H1 (cell line): ENCODE data around the gene SP4. TPM values are rescaled to one million over a fixed set of nuclear protein-coding genes. Genes with fewer than 3 reads are reported as not detected.

ENCODE experiments used
- CTCF ChIA-PET: fragments of 300-600 bp; sonication (Branson Sonifier 250); formaldehyde crosslinking; loops from one replicate; lab custom pipeline; 2021; ENCODE audit not compliant: partially characterized antibody; lab: Charles Lee
- POLR2A ChIA-PET: fragments of 300-600 bp; sonication (Branson Sonifier 250); formaldehyde crosslinking; loops from one replicate; lab custom pipeline; 2021; ENCODE audit warnings: inconsistent platforms; ENCODE audit not compliant: partially characterized antibody; lab: Charles Lee
- DNase-seq, 2 experiments: peaks; one replicate each; pipeline versions ENCODE4 v3.0.0 to v3.0.0-alpha.2; 2010 to 2022; ENCODE audit warnings: low spot score in 2 of 2, low read depth in 1 of 2, mixed read lengths in 1 of 2
- FAIRE-seq: peaks from 2 replicates; lab custom pipeline; 2011; peaks lifted over from hg19 to GRCh38; lab: Jason Lieb, UNC
- H2AFZ ChIP-seq: 2 replicates; pipeline ENCODE4 v1.8.1; 2012; ENCODE audit warnings: low read length, inconsistent platforms
- H2AK5ac ChIP-seq: 2 replicates; pipeline ENCODE4 v1.6.1; 2013; ENCODE audit warnings: low read depth, low read length
- H2BK120ac ChIP-seq: replicated peaks from 2 replicates; pipeline ENCODE3; 2013; ENCODE audit warnings: low read depth, low read length, inconsistent platforms
- H2BK12ac ChIP-seq: 2 replicates; pipeline ENCODE4 v1.6.1; 2013; ENCODE audit warnings: low read depth, low read length
- H2BK15ac ChIP-seq: 2 replicates; pipeline ENCODE4 v1.6.1; 2013; ENCODE audit warnings: low read length
- H2BK20ac ChIP-seq: 2 replicates; pipeline ENCODE4 v1.6.1; 2013; ENCODE audit warnings: low read length
- H2BK5ac ChIP-seq: 2 replicates; pipeline ENCODE4 v1.6.1; 2013; ENCODE audit warnings: low read depth, low read length
- H3K14ac ChIP-seq: 2 replicates; pipeline ENCODE4 v1.6.1; 2013; ENCODE audit warnings: inconsistent platforms; ENCODE audit not compliant: insufficient read length
- H3K18ac ChIP-seq: 2 replicates; pipeline ENCODE4 v1.6.1; 2013; ENCODE audit warnings: low read length; ENCODE audit errors: extremely low read depth
- H3K23ac ChIP-seq: 2 replicates; pipeline ENCODE4 v1.6.1; 2013; ENCODE audit warnings: inconsistent platforms; ENCODE audit not compliant: insufficient read length
- H3K23me2 ChIP-seq: 2 replicates; pipeline ENCODE4 v1.6.1; 2013; ENCODE audit warnings: low read depth, low read length
- H3K27ac ChIP-seq: 2 replicates; pipeline ENCODE4 v1.6.1; 2011; ENCODE audit warnings: low read depth, low read length, inconsistent platforms
- H3K27me3 ChIP-seq, 4 experiments: replicated peaks in 1 of 4; 1 replicate in 1 of 4; 2 replicates in 3 of 4; pipeline versions ENCODE4 v1.6.1 to v1.8.1; 2011 to 2013; ENCODE audit warnings: low read length in 3 of 4, mild to moderate bottlenecking in 3 of 4, inconsistent platforms in 2 of 4, mixed read lengths in 2 of 4, moderate library complexity in 1 of 4; ENCODE audit not compliant: control insufficient read depth in 3 of 4, insufficient read depth in 3 of 4; ENCODE audit errors: extremely low read depth in 1 of 4
- H3K36me3 ChIP-seq, 4 experiments: 2 replicates each; pipeline versions ENCODE4 v1.6.1 to v1.8.1; 2011 to 2013; ENCODE audit warnings: mild to moderate bottlenecking in 4 of 4, low read length in 3 of 4, moderate library complexity in 2 of 4, control low read depth in 1 of 4, inconsistent platforms in 1 of 4; ENCODE audit not compliant: insufficient read depth in 4 of 4, control insufficient read depth in 2 of 4
- H3K4ac ChIP-seq: replicated peaks from 2 replicates; pipeline ENCODE3; 2013; ENCODE audit warnings: low read length, low read depth, mixed read lengths, inconsistent platforms; ENCODE audit not compliant: insufficient read length
- H3K4me1 ChIP-seq, 4 experiments: replicated peaks in 1 of 4; 1 replicate in 1 of 4; 2 replicates in 3 of 4; pipeline versions ENCODE4 v1.6.1 to v1.8.1; 2011 to 2013; ENCODE audit warnings: low read length in 3 of 4, inconsistent platforms in 2 of 4, mixed read lengths in 1 of 4; ENCODE audit not compliant: insufficient read depth in 4 of 4, control insufficient read depth in 3 of 4
- H3K4me2 ChIP-seq, 2 experiments: 2 replicates each; pipeline versions ENCODE4 v1.6.1 to v1.8.1; 2011 to 2013; ENCODE audit warnings: low read depth in 2 of 2, low read length in 2 of 2, control low read depth in 1 of 2, inconsistent platforms in 1 of 2, mild to moderate bottlenecking in 1 of 2; ENCODE audit not compliant: insufficient read depth in 1 of 2
- H3K4me3 ChIP-seq, 4 experiments: fragments of 200-600, 300-600 bp in 1 of 4; sonication (generic), shearing (Covaris generic), sonication (Bioruptor Twin) in 1 of 4; 2 replicates each; pipeline versions ENCODE4 v1.5.1 to v1.8.1; 2011 to 2016; ENCODE audit warnings: low read length in 4 of 4, low read depth in 3 of 4, control low read depth in 2 of 4, inconsistent platforms in 2 of 4, mild to moderate bottlenecking in 2 of 4, mixed read lengths in 1 of 4, moderate library complexity in 1 of 4; ENCODE audit not compliant: insufficient read depth in 2 of 4; ENCODE audit errors: extremely low read depth in 1 of 4
- H3K56ac ChIP-seq: replicated peaks from 2 replicates; pipeline ENCODE3; 2013; ENCODE audit warnings: low read depth, mild to moderate bottlenecking, mixed read lengths, low read length, inconsistent platforms; ENCODE audit not compliant: insufficient read length
- H3K79me1 ChIP-seq: 2 replicates; pipeline ENCODE4 v1.6.1; 2013; ENCODE audit warnings: low read depth, low read length, control low read depth
- H3K79me2 ChIP-seq, 2 experiments: 2 replicates each; pipeline versions ENCODE4 v1.6.1 to v1.8.1; 2012 to 2013; ENCODE audit warnings: low read length in 2 of 2, mild to moderate bottlenecking in 2 of 2, inconsistent platforms in 1 of 2; ENCODE audit not compliant: insufficient read depth in 2 of 2, control insufficient read depth in 1 of 2
- H3K9ac ChIP-seq, 4 experiments: replicated peaks in 1 of 4; 1 replicate in 1 of 4; 2 replicates in 3 of 4; pipeline versions ENCODE4 v1.6.1 to v1.8.1; 2011 to 2013; ENCODE audit warnings: low read depth in 3 of 4, low read length in 3 of 4, control low read depth in 2 of 4, mild to moderate bottlenecking in 2 of 4, moderate library complexity in 2 of 4, inconsistent platforms in 1 of 4; ENCODE audit errors: extremely low read depth in 1 of 4
- H3K9me3 ChIP-seq, 2 experiments: 2 replicates each; pipeline versions ENCODE4 v1.6.1 to v1.8.1; 2012 to 2013; ENCODE audit warnings: mild to moderate bottlenecking in 2 of 2, moderate library complexity in 2 of 2, control low read depth in 1 of 2, inconsistent platforms in 1 of 2, low read depth in 1 of 2, low read length in 1 of 2, mixed read lengths in 1 of 2; ENCODE audit not compliant: insufficient read depth in 2 of 2
- H4K20me1 ChIP-seq, 2 experiments: replicated peaks in 1 of 2; 2 replicates each; pipeline versions ENCODE3 to v1.8.1; 2011 to 2013; ENCODE audit warnings: inconsistent platforms in 2 of 2, low read length in 2 of 2, mild to moderate bottlenecking in 1 of 2; ENCODE audit not compliant: insufficient read depth in 2 of 2, control insufficient read depth in 1 of 2
- H4K5ac ChIP-seq: 2 replicates; pipeline ENCODE4 v1.6.1; 2013; ENCODE audit warnings: low read length, low read depth, mixed read lengths, inconsistent platforms; ENCODE audit not compliant: insufficient read length
- H4K8ac ChIP-seq: 2 replicates; pipeline ENCODE4 v1.8.0; 2013; ENCODE audit warnings: mild to moderate bottlenecking, moderate library complexity, low read length, inconsistent platforms; ENCODE audit not compliant: insufficient read depth; ENCODE audit errors: extremely low read depth
- H4K91ac ChIP-seq: replicated peaks from 2 replicates; pipeline ENCODE3; 2013; ENCODE audit warnings: low read length, mixed read lengths, inconsistent platforms; ENCODE audit not compliant: insufficient read length
- BACH1 ChIP-seq: IDR thresholded peaks from 2 replicates; pipeline ENCODE4 v1.6.1; 2012; ENCODE audit warnings: low read length, improper control_type of control experiment
- BCL11A ChIP-seq, 2 experiments: IDR thresholded peaks; one replicate each; pipeline ENCODE4 v1.6.1; 2011; ENCODE audit warnings: low read depth in 2 of 2, low read length in 2 of 2, mild to moderate bottlenecking in 2 of 2
- EZH2 ChIP-seq: fragments of 200-600 bp; sonication (generic); IDR thresholded peaks from 2 replicates; pipeline ENCODE4 v1.7.1; 2012; ENCODE audit warnings: low read depth, mild to moderate bottlenecking, moderate library complexity, low read length, inconsistent platforms; ENCODE audit not compliant: severe bottlenecking
- JUND ChIP-seq: IDR thresholded peaks from 2 replicates; pipeline ENCODE4 v1.6.1; 2011; ENCODE audit warnings: mild to moderate bottlenecking, improper control_type of control experiment, low read length
- SIN3A ChIP-seq, 2 experiments: IDR thresholded peaks in 1 of 2; conservative IDR thresholded peaks in 1 of 2; 2 replicates each; pipeline ENCODE4 v1.6.1; 2011 to 2012; ENCODE audit warnings: low read length in 2 of 2, improper control_type of control experiment in 1 of 2, low read depth in 1 of 2, mild to moderate bottlenecking in 1 of 2
- TBP ChIP-seq: IDR thresholded peaks from 2 replicates; pipeline ENCODE4 v1.6.1; 2011; ENCODE audit warnings: low read depth, low read length, improper control_type of control experiment
- WGBS, 2 experiments: shearing (Covaris generic) in 1 of 2; methylation state at CpG; one replicate each; pipeline versions ENCODE4 v1.1.6 to v1.1.7; 2013 to 2015; ENCODE audit warnings: low lambda C conversion rate in 2 of 2, mixed read lengths in 2 of 2, inconsistent platforms in 1 of 2, low coverage in 1 of 2, missing lambda C conversion rate in 1 of 2; ENCODE audit not compliant: insufficient replicate concordance in 2 of 2, insufficient coverage in 1 of 2, insufficient read length in 1 of 2; ENCODE audit errors: extremely low coverage in 1 of 2, missing lambda C conversion rate in 1 of 2; 5-methylcytosine and 5-hydroxymethylcytosine counted together
- polyA plus RNA-seq, 7 experiments: library from polyadenylated mRNA; depleted of rRNA in 3 of 7; stranded (reverse) in 5 of 7; unstranded in 2 of 7; fragments of >200 nt in 5 of 7; fragments of 200-250 nt in 2 of 7; gene quantifications; 1 replicate in 5 of 7; 2 replicates in 1 of 7; 4 replicates in 1 of 7; pipeline versions ENCODE4 v1.2.1 to v1.2.3, GENCODE V29; 2011 to 2013; ENCODE audit warnings: missing spikeins in 2 of 7, mixed read lengths in 2 of 7
- total RNA-seq: library from RNA; stranded (reverse); fragmentation: NEBNext Ultra II Directional; extraction: Animal tissue kit (Norgen Biotek cat#: 25700); gene quantifications from 2 replicates; pipeline ENCODE4 v1.2.1, GENCODE V29; 2021

Gene SP4
- total and polyA plus RNA-seq, 2 of the 8 experiments (the other 6 are each of a cell fraction or from before 2014, with no cell fraction given) = 10.0 to 24.0 TPM

- DNase-seq = no peak
- Histone ChIP-seq H3K79me1 (no peaks in the 10 kb centered on the region; the same call in 1 of the 2 replicates), H3K14ac (no peak overlapping the region), H4K91ac (no peak overlapping the region), H2BK120ac (no peak overlapping the region), H3K23ac (no peak overlapping the region), H3K56ac (no peak overlapping the region), H2BK5ac (no peak overlapping the region), H3K4ac (no peak overlapping the region)
- CTCF ChIA-PET = no interaction called here
- TF ChIP-seq EZH2 (no peak), TBP (no peak), BACH1 (no peak), JUND (no peak), BCL11A (IDR thresholded peaks at IDR 0.05; ENCODE audit: low read depth in 2 of 2, low read length in 2 of 2) (no peak), SIN3A (conservative IDR thresholded peaks at IDR 0.05 in 1 of 2, IDR thresholded peaks at IDR 0.05 in 1 of 2; ENCODE audit: low read depth in 1 of 2, low read length in 2 of 2) (no peak)
- TF ChIP-seq, all 59 proteins: peak for 0
- H4K8ac ChIP-seq = no peak overlapping the region
- H2BK12ac ChIP-seq = no peak overlapping the region
- H2AFZ ChIP-seq = no peak overlapping the region
- H3K36me3 ChIP-seq = peaks cover 0 to 24% (median 4%) of the 10 kb centered on the region in 4 experiments; a peak in 4 of 8 replicates
- no peak overlapping the region for H3K9ac ChIP-seq
- H4K5ac ChIP-seq = no peak overlapping the region
- H3K9me3 ChIP-seq = peaks cover 0 to 9% of the 10 kb centered on the region in 2 experiments; a peak in 1 of 4 replicates
- no peak overlapping the region for H2BK15ac ChIP-seq
- H3K23me2 ChIP-seq = no peaks in the 10 kb centered on the region
- no peak overlapping the region for H3K18ac ChIP-seq
- peaks cover 0 to 30% of the 10 kb centered on the region in 2 experiments; a peak in 2 of 4 replicates for H3K79me2 ChIP-seq
- H2AK5ac ChIP-seq = no peak overlapping the region
- FAIRE-seq = no peak
- POLR2A ChIA-PET = no interaction called here
- H3K4me2 ChIP-seq = no peak overlapping the region
- H2BK20ac ChIP-seq = no peak overlapping the region
- WGBS, 2 experiments = 86% methylated on average over 4 of the region's 4 CpGs; no CpG with 5 or more reads in 1 of the 2 experiments
- no peak overlapping the region for H3K27ac ChIP-seq
- no peak overlapping the region for H3K4me3 ChIP-seq
- H3K4me1 ChIP-seq = no peaks in the 10 kb centered on the region
- no peaks in the 10 kb centered on the region for H3K27me3 ChIP-seq
- H4K20me1 ChIP-seq = no peaks in the 10 kb centered on the region
Measured at GRCh38 chr7:21463524-21463923, 35.6 kb downstream of the SP4 start.
